AG09319 (cell line): Measurements from ENCODE around the gene C1orf105.

Experiments used
- DNase-seq: peaks from one replicate; pipeline ENCODE4 v3.0.0-alpha.2; 2010; ENCODE audit warnings: low read depth; ENCODE audit errors: extremely low read depth
- CTCF ChIP-seq: IDR thresholded peaks from 2 replicates; pipeline ENCODE4 v1.5.1; 2011; ENCODE audit warnings: low read depth, mild to moderate bottlenecking, inconsistent platforms, low read length, moderate library complexity

C1orf105 gene

GRCh38 chr1:172496678-172497077 is 76.2 kb downstream of the C1orf105 start:
- no peak for TF ChIP-seq CTCF
- DNase-seq, result no peak

GRCh38 chr1:172497230-172497629 is 76.7 kb downstream of the C1orf105 start:
- TF ChIP-seq CTCF, result no peak
- DNase-seq, result peak; percentile 16

GRCh38 chr1:172498857-172499256 is 78.4 kb downstream of the C1orf105 start:
- DNase-seq, result no peak
- no peak for TF ChIP-seq CTCF

GRCh38 chr1:172499636-172500141 is 79.2 kb downstream of the C1orf105 start:
- no peak for DNase-seq
- no peak for TF ChIP-seq CTCF

- TF ChIP-seq CTCF, result no peak
- DNase-seq, result no peak
Observed at GRCh38 chr1:172500207-172500606, 79.7 kb downstream of the C1orf105 start.

- no peak for TF ChIP-seq CTCF
Observed at GRCh38 chr1:172507741-172508140, 87.3 kb downstream of the C1orf105 start.

GRCh38 chr1:172510479-172510878 is 90.0 kb downstream of the C1orf105 start:
- no peak for DNase-seq
- no peak for TF ChIP-seq CTCF

More at GRCh38 chr1:172507741-172508140, 87.3 kb downstream of the C1orf105 start:
- no peak for DNase-seq
